GM18505 (cell line): ENCODE data around the gene RTTN.

ENCODE experiments used
- ATAC-seq: cut with Tn5 transposase; IDR thresholded peaks from one replicate; pipeline ENCODE4 v1.9.1; 2021; ENCODE audit not compliant: unreplicated experiment
- POLR2A ChIP-seq: IDR thresholded peaks from 4 replicates; pipeline ENCODE4 v1.6.1; 2011; ENCODE audit warnings: borderline replicate concordance; ENCODE audit not compliant: insufficient read depth, insufficient read length; ENCODE audit errors: extremely low read depth

Gene RTTN

GRCh38 chr18:70149616-70150301 lies 55.7 kb downstream of the RTTN start:
- no peak for ATAC-seq
- TF ChIP-seq POLR2A = no peak

DNA sequence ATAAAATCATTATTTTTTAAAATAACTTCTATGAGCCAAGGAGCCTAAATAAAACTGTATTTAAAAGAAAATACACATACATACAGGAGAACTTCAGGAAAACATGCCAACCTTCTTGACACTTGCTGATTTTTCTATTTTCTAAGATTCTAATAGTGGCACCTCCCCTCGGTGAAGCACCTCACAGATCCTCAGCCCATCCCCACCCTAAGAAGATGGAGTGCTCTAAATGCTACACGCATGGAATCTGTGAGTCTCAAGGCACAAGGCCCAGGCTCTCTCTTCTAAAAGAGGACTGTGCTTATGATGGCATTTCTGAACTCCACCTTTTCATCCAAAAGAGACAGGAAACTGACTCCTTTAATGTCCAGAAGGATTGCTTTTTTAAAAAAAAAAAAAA lies 56.3 kb downstream of the RTTN start:
- no peak for ATAC-seq
- no peak for TF ChIP-seq POLR2A

DNA sequence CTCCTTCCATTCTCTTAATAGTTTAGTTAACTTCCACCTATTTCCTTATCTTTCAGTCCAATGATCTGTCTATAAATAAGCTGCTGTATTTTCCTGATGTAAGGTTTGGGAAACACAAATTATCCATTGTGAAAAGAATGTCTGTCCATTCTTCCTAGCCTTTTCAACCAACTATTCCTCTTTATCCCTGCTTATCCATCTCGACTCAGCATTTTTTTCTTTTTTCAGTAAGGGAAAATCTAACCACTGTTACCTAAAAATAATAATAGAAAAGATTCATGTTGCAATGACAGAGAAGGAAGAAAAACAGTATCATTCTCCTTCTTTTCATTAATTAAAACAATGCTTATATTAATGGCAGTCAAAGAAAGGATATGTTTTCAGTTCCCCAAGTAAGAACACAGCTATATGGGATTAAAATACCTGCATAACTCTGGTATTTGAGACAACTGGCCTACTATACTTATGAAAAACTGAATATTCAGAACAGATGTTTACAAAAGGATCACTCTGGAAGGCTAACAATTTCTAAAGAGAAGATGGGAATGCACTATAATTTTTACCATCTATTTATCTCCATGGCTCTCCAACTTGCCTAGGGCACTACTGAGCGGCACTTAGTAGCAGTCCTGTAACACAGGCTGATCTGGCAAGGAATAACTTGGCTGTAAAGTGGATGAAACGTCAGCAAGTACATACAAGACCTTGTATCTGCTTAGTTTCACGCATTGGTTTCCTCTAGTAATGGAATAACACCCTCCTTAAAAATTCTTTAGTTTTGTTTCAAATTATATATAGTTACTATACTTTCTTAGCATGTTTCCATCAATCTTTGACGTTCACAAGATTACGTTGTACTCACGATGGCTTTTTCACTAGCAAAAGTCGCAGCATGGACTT lies 57.2 kb downstream of the RTTN start:
- no peak for ATAC-seq
- no peak for TF ChIP-seq POLR2A

GRCh38 chr18:70146174-70146573 lies 59.3 kb downstream of the RTTN start:
- no peak for TF ChIP-seq POLR2A
- no peak for ATAC-seq

- TF ChIP-seq POLR2A = no peak
- no peak for ATAC-seq
These were observed 63.5 kb downstream of the RTTN start for GRCh38 chr18:70142001-70142400.

GRCh38 chr18:70139138-70139537 lies 66.3 kb downstream of the RTTN start:
- no peak for TF ChIP-seq POLR2A
- ATAC-seq = no peak

- no peak for TF ChIP-seq POLR2A
- ATAC-seq = no peak
These were observed 69.9 kb downstream of the RTTN start for GRCh38 chr18:70135604-70136003.

DNA sequence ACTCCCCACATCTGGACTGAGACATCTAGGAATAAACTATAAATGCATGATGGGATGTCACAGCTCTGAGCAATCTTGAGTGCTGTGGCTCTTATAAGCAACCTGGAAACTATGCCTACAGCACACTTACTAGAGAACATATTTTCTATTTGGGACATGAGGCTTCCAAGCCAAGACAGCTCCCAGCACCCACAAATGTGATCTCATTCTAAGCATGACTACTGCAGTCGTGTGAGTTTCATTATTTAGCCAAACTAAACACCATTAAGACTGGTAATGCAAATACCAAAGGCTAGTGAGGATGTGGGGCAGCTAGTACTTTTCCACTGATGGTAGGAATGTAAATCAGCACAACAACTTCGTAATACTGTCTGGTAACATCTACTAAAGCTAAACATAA lies 72.5 kb downstream of the RTTN start:
- no peak for TF ChIP-seq POLR2A
- ATAC-seq = no peak

GRCh38 chr18:70128271-70128670 lies 77.2 kb downstream of the RTTN start:
- no peak for ATAC-seq
- TF ChIP-seq POLR2A = no peak

GRCh38 chr18:70127359-70127758 lies 78.1 kb downstream of the RTTN start:
- ATAC-seq = no peak
- TF ChIP-seq POLR2A = no peak

- ATAC-seq = no peak
- no peak for TF ChIP-seq POLR2A
These were observed 78.7 kb downstream of the RTTN start for GRCh38 chr18:70126832-70127231.

GRCh38 chr18:70124139-70124538 lies 81.3 kb downstream of the RTTN start:
- TF ChIP-seq POLR2A = no peak
- ATAC-seq = no peak

DNA sequence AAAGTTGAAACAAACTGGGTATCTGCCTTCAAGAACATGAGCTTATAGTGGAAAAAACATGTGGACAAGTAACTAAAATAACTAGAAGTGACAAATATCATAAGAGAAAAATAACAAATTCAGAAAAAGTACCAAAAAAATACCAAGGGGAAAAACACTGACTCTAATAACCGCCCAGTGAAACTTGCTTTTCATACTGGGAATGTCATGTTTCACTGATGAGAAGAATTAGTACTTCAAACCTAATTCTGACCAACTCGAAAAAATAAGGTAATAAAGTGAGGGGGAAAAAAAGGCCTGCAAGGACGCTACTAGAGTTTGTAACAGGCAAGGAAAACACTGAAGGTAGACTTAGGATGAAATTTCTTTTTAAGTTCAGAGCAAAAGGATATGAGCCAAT lies 83.6 kb downstream of the RTTN start:
- ATAC-seq = no peak

DNA sequence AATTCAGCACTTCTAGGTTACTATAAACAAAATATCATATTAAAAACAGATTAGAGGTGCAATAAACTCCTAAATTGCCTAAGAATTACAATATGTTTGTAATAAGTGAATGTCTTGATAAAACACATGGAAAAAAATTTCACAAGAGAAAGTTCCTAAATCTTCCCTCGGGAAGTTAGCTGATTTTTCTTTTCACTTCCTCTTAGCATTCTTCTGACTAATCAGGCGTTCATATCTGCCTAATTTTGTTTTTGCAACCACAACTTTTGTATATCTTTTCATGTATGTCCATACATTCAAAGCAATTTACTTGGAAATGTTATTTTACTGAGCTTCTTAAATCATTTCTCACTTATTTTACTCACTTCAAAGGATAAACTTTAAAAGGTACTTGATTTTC lies 88.5 kb downstream of the RTTN start:
- no peak for ATAC-seq
- TF ChIP-seq POLR2A = no peak

More for the DNA sequence above, 83.6 kb downstream of the RTTN start:
- no peak for TF ChIP-seq POLR2A

- TF ChIP-seq POLR2A = no peak
- no peak for ATAC-seq
These were observed 92.0 kb downstream of the RTTN start for GRCh38 chr18:70113511-70113910.

GRCh38 chr18:70110678-70111077 lies 94.8 kb downstream of the RTTN start:
- TF ChIP-seq POLR2A = no peak
- ATAC-seq = no peak
